Prostate gland (tissue), 2 donors: Measurements from ENCODE around the gene DOCK10.

Experiments
- POLR2A ChIP-seq: fragments of 450-650 bp; IDR thresholded peaks from one replicate; pipeline ENCODE4 v1.6.1; 2016; ENCODE audit warnings: antibody characterized with exemption, mild to moderate bottlenecking
- TF ChIP-seq, protein P1 (sequence below), 4 experiments: fragments of 200-600 bp in 2 of 4; fragments of 450-650 bp in 2 of 4; sonication (generic) in 2 of 4; IDR thresholded peaks; 1 replicate in 3 of 4; 2 replicates in 1 of 4; pipeline ENCODE4 v1.5.1; 2016 to 2019; ENCODE audit warnings: antibody characterized with exemption in 4 of 4, mild to moderate bottlenecking in 2 of 4, moderate library complexity in 2 of 4

DNA sequence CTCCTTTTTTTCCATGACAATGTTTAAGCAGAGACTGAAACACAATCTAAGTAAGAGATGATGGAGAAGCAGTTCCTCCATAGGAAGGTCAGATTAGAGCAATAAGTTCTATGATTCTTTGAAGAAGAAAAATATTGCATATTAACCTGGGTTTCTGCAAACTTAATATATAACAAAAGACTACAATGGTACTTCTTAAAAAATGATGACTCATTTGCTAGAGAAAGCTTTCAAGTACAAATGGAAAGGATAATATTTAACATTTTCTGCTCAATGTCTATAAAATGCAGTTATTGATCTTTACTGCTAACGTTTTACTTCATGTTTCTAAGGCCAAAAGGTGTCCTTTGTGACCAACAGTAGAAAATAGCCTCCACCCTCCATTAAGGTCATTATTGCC is 158.6 kb downstream of the DOCK10 start:
- TF ChIP-seq POLR2A = no peak
- TF ChIP-seq, protein P1, sequence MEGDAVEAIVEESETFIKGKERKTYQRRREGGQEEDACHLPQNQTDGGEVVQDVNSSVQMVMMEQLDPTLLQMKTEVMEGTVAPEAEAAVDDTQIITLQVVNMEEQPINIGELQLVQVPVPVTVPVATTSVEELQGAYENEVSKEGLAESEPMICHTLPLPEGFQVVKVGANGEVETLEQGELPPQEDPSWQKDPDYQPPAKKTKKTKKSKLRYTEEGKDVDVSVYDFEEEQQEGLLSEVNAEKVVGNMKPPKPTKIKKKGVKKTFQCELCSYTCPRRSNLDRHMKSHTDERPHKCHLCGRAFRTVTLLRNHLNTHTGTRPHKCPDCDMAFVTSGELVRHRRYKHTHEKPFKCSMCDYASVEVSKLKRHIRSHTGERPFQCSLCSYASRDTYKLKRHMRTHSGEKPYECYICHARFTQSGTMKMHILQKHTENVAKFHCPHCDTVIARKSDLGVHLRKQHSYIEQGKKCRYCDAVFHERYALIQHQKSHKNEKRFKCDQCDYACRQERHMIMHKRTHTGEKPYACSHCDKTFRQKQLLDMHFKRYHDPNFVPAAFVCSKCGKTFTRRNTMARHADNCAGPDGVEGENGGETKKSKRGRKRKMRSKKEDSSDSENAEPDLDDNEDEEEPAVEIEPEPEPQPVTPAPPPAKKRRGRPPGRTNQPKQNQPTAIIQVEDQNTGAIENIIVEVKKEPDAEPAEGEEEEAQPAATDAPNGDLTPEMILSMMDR (IDR thresholded peaks at IDR 0.05) = no peak
